GM10847 (cell line): ENCODE results near the gene UPF1.

Source experiments
- POLR2A ChIP-seq: IDR thresholded peaks from 2 replicates; pipeline ENCODE4 v1.6.1; 2011; ENCODE audit not compliant: insufficient read length; ENCODE audit errors: extremely low read depth

UPF1 gene

DNA sequence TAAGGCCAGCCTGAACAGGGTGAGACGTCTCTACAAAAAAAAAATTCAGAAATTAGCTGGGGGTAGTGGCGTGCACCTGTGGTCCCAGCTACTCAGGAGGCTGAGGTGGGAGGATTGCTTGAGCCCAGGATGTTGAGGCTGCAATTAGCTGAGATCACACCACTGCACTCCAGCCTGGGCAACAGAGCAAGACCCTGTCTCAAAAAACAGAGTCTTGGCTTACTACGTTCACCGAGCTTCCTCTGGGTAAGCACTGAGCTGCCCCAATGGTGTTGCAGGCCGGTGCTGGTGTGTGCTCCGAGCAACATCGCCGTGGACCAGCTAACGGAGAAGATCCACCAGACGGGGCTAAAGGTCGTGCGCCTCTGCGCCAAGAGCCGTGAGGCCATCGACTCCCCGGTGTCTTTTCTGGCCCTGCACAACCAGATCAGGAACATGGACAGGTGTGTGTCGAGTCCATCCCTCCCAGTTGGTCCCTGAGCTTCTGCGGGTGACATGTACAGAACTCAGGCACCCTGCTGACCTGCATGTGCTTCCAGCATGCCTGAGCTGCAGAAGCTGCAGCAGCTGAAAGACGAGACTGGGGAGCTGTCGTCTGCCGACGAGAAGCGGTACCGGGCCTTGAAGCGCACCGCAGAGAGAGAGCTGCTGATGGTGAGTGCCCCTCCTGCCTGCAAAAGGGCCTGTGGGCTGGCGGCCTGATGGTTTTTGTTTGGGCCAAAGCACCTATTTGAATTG is 24.1 kb downstream of the UPF1 start:
- TF ChIP-seq POLR2A = no peak

DNA sequence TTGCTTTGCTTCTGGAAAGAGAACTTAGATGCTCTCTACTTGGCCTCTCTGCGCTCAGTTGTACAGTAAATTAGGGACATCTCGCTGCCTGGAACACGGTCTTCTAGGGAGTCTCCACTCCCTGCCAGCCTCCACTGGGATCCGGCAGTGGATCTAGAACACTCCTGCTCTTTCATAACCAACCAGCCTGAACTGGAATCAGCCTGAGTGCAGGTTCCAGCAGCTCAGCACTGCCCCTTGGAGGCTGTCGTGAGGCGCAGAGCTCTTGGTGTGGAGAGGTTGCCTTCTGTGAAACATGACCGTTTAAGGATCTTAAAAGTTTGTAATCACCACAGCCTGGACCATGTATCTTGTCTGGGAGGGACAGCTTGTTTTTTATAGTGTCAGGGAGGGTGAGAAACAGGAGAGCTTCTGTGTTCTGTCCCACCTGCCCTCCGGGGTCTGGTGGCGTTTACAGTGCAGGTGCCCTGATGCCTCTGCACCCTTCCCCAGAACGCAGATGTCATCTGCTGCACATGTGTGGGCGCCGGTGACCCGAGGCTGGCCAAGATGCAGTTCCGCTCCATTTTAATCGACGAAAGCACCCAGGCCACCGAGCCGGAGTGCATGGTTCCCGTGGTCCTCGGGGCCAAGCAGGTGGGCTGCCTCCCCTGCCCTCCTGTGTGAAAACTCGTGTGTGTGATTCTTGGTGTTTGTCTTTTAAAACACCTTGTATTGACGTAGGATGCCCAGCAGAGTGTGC is 24.8 kb downstream of the UPF1 start:
- no peak for TF ChIP-seq POLR2A

DNA sequence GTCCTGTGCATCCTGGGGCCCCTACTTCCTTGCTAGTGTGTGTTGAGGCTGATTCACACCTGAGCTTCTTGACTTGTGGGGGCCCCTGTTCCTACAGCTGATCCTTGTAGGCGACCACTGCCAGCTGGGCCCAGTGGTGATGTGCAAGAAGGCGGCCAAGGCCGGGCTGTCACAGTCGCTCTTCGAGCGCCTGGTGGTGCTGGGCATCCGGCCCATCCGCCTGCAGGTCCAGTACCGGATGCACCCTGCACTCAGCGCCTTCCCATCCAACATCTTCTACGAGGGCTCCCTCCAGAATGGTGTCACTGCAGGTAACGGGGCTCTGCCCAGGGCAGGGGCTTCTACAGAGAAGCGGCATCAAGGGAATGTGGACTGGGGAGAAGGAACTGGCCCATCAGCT is 25.5 kb downstream of the UPF1 start:
- no peak for TF ChIP-seq POLR2A

DNA sequence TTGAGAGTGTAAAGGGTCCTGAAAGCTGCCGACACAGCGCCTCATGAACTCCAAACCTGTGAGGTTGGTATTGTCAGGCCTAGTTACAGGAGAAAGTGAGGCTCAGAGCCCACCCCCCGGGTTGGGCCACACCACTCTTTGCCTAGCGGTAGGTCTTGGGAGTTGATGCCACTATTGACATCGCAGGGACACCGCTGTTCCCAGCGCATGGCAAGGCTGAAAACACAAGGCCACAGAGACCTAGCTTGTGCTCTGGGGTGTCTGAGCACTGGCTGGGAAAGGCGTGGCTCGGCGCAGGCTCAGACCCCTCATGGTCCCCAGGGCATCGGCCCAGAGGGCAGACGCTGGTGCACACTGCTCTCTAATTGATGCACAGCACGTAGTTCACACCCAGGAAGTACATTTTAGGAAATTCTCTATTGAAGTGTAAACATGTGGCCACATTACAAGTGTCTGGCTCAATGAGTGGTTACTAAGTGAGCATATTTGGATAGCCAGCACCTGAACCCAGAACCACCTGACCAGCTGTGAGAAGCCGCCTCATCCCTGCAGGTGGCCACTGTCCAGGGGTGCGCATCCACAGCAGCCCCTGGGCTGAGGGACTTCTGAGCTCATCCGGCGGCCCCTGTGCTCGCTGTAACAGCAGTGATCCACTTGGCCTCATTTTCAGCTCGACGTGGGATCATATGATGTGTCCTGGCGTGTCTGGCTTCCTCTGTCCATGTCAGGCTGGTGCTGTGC is 27.3 kb downstream of the UPF1 start:
- TF ChIP-seq POLR2A = no peak

DNA sequence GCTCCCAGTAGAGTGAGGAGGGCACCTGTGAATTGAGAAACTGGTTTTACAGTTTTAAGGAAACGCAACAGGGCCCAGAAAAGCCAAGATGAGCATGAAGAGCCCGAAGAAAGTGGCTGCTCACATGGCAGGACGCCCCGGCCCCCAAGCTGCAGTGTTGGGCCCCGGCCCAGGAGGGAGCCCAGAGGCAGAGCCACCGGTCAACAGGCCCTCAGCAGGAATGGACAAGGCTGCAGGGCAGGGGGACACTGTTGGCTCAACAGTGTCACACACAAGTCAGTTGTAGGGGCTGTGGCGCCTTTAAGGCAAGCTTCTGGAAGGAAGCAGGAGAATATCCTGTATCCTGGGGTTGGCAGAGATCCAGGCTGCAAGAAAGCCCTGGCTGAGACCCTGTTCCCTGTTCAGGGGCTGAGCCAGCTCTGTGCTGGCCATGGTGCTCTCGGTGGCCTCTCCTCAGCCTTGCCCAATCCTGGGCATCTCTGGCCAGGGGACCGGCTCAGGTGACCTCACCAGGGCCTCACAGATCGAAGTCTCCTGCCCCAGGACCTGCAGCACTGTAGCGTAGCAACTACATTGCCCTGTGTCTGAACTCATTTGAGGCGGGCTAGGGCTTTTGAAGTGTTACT is 28.0 kb downstream of the UPF1 start:
- TF ChIP-seq POLR2A = no peak

DNA sequence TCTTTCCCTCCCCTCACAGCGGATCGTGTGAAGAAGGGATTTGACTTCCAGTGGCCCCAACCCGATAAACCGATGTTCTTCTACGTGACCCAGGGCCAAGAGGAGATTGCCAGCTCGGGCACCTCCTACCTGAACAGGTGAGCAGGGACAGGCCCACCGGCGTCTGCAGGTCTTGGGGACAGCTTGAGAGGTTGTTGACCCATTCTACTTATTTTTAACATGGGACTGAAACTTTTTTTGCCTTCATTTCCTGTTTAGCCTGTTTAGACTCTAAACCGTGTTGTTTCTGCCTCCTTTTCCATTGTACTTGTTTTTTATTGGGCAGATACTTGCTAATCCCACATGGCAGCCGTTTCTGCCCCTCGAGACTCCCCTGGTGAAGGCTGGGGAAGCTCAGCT is 28.5 kb downstream of the UPF1 start:
- no peak for TF ChIP-seq POLR2A

DNA sequence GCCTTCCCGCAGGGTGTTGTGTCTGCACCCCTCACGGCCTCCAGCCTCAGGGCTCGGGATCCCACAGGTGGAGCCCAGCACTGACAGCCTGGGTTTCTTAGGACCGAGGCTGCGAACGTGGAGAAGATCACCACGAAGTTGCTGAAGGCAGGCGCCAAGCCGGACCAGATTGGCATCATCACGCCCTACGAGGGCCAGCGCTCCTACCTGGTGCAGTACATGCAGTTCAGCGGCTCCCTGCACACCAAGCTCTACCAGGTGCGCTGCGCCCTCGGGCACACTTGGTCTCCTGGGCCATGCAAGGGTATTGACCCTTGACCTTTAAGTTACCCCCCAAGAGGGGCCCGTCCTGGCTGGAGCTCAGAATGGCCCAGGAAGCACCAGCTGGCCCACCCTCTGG is 29.0 kb downstream of the UPF1 start:
- TF ChIP-seq POLR2A = no peak

DNA sequence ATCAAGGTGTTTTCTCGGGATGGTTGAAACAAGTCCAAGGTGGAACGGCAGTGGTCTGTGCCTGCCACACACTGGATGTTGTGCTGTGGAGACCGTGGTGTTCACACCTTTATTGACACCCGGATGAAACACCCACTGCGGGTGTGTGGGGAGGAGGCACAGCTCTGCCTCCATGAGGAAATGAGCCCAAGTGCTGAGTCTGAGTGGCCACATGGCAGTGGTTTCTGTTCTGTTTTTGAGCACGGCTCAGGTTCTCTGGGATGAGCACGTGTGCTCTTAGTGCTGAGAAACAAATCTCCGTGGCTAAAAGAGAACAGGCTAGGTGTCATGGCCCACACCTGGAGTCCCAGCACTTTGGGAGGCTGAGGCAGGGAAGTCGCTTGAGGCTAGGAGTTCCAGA is 29.5 kb downstream of the UPF1 start:
- no peak for TF ChIP-seq POLR2A

DNA sequence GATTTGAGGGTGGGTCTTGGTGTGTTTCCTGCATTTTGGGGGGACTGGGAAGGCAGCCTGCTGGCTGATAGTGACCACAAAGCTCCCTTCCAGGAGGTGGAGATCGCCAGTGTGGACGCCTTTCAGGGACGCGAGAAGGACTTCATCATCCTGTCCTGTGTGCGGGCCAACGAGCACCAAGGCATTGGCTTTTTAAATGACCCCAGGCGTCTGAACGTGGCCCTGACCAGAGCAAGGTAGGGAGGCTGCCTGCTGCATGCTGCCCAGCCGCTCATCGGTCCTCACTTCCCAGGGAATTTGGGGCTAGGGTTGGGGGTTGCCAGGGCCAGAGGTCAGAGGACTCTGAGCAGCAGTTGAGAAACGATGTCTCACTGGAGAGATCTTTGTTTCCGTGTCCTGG is 30.2 kb downstream of the UPF1 start:
- TF ChIP-seq POLR2A = no peak

DNA sequence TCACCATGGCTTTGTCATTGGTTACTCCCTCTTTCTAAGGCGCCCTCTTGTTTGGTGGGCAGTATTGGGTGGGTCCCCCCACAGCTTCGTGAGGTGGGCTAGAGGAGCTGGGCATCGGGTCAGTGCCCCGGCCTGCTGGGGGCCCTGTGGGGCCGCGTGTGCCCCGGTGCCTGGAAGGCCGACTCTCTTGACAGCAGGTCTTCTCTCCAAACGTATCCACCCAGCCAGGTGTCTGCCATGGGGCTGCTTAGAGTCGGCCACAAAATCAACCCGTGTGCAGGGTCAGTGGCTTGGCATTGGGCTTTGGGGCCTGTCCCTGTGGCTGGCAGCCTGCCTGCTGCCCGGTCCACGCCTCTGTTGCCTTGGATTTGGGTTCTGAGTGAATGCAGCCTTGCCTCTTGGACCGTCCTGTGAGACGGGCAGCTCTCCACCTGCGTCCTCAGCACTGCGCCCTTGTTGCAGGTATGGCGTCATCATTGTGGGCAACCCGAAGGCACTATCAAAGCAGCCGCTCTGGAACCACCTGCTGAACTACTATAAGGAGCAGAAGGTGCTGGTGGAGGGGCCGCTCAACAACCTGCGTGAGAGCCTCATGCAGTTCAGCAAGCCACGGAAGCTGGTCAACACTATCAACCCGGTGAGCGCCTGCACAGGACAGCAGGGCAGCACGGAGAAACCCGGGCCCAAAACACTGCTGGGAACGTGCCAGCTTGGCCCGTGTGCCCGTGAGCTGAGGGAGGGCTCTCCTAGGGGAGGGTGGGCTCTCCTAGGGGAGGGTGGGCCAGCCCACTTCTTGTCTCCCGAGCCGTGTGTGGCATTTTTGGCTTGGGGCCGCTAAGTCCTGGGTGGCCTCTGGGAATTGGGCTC is 31.4 kb downstream of the UPF1 start:
- no peak for TF ChIP-seq POLR2A

DNA sequence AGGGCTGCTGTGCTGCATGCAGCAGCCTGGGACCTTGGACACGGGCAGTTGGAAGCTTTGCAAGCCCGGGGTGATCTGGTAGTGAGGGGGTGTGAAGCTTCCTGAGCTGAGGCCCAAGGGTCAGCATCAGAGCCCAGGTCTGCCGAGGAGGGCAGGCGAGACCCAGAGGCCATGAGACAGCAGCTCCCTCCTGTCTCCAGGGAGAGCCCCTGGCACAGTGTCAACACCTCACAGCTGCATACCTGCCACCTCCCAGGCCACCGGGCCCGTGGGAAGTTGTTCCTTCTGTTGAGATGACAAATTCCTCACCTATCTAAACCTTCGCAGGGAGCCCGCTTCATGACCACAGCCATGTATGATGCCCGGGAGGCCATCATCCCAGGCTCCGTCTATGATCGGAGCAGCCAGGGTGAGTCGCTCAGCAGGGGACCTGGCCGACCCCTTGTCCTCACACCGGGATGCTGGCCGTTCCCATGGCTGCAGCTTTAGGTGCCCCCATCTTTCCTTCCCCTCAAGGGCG is 32.1 kb downstream of the UPF1 start:
- TF ChIP-seq POLR2A = no peak

DNA sequence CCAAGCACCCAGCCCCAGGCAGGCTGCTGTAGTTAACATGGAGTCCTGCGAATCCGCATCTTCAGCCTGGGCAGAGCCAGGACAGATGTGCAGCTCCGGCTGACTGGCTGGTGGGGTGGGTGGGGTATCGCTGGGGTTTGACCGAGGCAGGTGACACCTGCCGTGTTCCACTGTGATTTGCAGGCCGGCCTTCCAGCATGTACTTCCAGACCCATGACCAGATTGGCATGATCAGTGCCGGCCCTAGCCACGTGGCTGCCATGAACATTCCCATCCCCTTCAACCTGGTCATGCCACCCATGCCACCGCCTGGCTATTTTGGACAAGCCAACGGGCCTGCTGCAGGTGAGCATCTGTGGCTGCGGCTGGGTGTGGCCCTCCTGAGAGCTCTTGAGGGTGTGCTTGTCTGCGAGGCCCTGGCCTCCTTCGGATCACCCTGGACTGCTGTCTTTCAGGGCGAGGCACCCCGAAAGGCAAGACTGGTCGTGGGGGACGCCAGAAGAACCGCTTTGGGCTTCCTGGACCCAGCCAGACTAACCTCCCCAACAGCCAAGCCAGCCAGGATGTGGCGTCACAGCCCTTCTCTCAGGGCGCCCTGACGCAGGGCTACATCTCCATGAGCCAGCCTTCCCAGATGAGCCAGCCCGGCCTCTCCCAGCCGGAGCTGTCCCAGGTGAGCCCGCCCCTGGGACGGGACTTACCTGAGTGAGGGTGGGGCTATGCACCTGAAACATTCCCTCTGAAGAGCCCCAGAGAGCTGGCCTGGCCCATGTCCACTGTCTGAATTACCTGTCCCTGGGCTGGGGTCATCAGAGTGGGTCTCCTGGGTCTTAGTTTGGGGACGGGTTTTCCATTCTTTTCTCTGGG is 33.6 kb downstream of the UPF1 start:
- no peak for TF ChIP-seq POLR2A

DNA sequence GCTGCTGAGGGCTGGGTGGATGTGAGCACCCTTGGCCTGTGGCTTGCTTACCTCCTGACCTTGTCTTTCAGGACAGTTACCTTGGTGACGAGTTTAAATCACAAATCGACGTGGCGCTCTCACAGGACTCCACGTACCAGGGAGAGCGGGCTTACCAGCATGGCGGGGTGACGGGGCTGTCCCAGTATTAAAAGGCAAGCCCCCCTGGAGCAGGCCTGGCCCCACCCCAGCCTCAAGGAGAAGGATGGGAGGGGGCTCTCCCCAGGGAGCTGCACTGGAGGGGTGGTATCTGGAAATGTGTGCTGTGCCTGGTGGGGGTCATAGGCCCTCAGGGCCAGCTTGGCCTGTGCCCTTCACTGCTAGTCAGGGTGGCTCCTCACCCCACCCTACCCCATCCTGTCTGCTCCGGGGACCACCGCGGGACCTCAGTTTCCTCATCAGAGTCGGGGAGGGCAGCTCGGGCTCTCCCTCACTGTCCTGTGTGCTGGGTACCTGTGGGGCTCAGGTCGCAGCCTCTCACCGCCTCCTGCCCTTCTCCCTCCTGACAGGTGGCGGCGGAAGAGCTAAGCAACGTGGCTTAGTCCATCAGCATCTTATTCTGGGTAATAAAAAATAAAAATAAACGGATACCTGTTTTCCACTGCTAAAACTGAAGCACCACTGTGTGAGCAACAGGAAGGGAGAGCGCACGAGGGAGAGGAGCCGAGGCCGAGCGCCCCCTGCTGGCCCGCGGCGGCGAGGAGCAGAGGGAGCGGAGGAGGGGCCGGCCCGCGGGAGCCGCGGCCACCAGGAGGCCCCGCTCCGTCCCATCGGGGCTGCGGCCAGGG is 34.4 kb downstream of the UPF1 start:
- no peak for TF ChIP-seq POLR2A
